ENCODE measurements around the gene SLC27A5.

DNA sequence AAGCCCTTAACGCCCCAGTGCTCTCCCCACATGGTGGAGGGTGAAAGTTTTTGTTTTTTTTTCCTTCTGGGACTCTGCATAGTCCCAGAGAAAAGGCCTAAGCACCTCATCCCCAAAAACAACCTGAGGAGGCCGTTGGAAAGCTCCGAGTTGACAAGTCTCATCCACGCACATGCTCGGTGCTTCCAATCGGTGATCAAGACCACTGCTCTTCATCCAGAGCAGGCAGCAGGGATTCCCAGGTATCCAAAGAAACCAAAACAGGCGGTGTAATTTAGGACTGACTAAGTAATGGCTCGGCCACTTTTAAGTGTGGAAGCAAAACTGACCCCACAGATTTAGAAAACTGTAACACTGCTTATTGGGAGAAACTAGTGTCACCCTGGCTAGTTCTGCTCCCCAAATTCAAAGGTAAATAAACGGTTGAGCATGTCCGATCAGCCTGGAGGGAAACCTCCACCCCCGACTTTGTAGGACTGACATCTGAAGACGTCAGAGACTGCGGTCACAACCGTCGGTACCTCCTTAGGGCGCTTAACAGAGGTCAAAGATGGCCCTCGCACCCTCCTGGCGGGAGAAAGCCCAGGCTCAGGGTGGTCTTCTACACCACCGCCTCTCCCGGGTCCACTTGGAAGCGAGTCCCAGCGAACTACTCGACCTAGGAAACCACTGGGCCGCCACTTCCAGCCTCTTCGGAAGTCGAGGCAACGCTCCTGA, 36.6 kb downstream of the SLC27A5 start:
- TF ChIP-seq POLR2AphosphoS5 (IDR thresholded peaks at IDR 0.05; ENCODE audit: borderline replicate concordance, low read depth, low read length) (no peak; the same call in 1 of the 2 replicates), EZH2 (IDR thresholded peaks at IDR 0.05) (no peak)
